DMS114 treated with DMSO at 0.1 percent for 48 hours (cell line): ENCODE measurements around the gene LIN7A.

Experiments
- DNase-seq: peaks from one replicate; lab custom pipeline; 2025; ENCODE audit not compliant: unreplicated experiment; lab: John Stamatoyannopoulos, UW

Gene LIN7A

DNA sequence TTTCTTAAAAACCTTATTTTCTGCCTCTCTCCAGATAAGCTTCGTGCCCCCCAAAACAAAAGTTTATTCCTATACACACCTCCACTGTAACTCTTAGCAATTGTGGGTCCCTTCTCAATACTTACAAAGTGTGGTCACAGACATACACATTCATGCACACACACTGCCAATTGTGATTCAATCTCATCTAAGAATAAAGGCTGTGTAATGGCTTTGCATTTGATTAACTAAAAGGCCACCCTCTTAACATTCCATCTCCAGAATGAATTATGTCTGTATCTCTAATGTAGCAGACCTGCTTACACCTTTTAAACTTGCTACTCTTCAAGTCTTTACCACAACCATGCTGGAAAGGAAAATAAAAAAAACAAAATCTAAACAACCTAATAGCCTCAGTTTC is 171.5 kb downstream of the LIN7A start:
- DNase-seq, result no peak

GRCh38 chr12:80763874-80764273 is 173.9 kb downstream of the LIN7A start:
- peak; percentile 28 for DNase-seq

DNA sequence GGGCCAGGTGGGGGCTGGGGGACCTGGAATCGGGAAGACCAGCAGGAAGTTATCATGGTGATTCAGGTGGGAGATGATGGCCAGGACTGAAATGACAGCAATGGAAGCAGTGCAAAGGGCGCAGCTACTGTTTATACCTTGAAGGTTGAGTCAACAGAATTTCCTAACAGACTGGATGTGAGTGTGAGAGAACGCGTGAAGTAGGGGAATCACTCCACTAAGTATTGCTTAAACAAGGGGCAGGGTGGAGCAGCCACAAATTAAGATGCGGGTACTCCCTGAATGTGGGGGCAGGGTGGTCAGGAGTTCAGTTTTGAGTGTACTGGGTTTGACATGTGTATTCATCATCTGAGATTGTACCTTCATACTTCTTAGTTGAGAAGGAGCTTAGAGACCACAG is 175.9 kb downstream of the LIN7A start:
- DNase-seq, result no peak

GRCh38 chr12:80756875-80757274 is 180.9 kb downstream of the LIN7A start:
- no peak for DNase-seq

DNA sequence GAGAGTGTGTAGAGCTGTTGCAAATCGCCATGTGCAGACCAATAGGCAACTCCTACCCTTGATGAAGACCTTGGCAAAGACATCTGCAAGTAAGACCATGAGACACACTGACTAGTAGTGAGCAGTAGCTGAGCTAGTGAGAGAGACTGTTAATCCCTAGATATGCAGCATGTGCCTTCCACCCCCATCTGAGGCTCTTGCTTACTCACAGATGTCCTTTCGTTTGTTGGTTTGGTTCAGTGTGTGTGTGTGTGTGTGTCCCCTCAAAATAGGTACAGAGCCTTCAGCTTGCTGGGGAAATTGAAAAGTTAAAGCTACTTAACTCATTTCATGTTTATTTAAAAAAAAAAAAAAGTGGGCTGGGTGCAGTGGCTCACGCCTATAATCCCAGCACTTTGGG is 183.5 kb downstream of the LIN7A start:
- no peak for DNase-seq

- DNase-seq, result no peak
These were observed 185.3 kb downstream of the LIN7A start for GRCh38 chr12:80752464-80752863.

DNA sequence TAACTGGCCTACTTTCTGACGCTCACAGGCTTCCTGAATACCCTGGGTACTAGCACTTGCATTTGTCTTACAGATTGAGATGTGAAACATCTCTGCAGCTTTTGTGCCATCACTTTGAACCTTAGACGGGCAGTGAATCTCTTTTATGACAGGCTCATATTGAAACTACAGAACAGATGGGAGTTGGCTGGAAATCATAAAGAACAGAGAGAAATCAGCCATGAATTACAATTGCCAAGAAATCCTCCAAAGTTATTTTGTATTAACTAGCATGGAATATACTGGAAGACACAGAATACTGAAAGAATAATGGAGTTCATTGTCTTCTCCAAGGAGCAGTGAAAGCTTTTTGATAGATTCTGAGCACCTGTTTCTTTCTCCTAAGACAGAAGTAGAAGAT is 188.3 kb downstream of the LIN7A start:
- DNase-seq, result no peak

DNA sequence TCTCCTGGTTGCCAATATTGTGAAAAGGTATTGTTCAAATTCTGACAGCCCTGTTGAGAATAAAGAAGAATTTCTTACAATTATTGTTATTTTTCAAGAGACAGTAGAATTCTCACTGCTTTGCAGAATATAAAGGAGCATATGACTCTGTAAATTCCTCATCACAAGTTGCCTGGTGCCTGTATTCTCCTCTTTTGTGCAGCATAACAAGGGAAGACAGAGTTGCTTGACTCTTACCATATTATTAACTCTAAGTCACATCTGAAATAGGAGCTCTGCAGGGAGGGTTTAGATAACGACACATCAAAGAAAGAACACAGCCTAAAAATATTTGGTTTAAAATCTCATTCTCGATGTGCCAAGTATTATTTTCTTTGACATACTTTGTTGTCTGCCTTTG is 189.9 kb downstream of the LIN7A start:
- no peak for DNase-seq

GRCh38 chr12:80745851-80746505 is 191.8 kb downstream of the LIN7A start:
- no peak for DNase-seq
